Right cardiac atrium (tissue), 5 donors: ENCODE data around the gene HTD2. TPM values are rescaled to one million over a fixed set of nuclear protein-coding genes. Genes with fewer than 3 reads are reported as not detected.

Experiments used
- ATAC-seq, 2 donors: fragments of 200-7000 bp; cut with Tn5 transposase; one replicate each; pipeline versions ENCODE4 v1.8.0 to v1.9.1; 2020; ENCODE audit warnings: moderate library complexity in 2 of 2, mild to moderate bottlenecking in 1 of 2
- DNase-seq, 3 donors: peaks; one replicate each; pipeline ENCODE4 v3.0.0-alpha.2; 2020
- H3K27ac ChIP-seq: one replicate; pipeline ENCODE4 v1.5.1; 2013; ENCODE audit warnings: mild to moderate bottlenecking, low read length, control low read depth, moderate library complexity
- H3K27me3 ChIP-seq: one replicate; pipeline ENCODE4 v1.6.1; 2013; ENCODE audit not compliant: control insufficient read depth, insufficient read depth
- H3K4me1 ChIP-seq: one replicate; pipeline ENCODE4 v1.6.1; 2013; ENCODE audit warnings: low read length; ENCODE audit not compliant: control insufficient read depth, insufficient read depth
- H3K4me3 ChIP-seq: one replicate; pipeline ENCODE4 v1.5.1; 2013; ENCODE audit warnings: low read length, control low read depth
- H3K9me3 ChIP-seq: one replicate; pipeline ENCODE4 v1.6.1; 2013; ENCODE audit warnings: low read length; ENCODE audit not compliant: control insufficient read depth
- WGBS: extraction: QIAGEN DNeasy Blood & Tissue Kit; methylation state at CpG from one replicate; pipeline ENCODE4 v1.1.7; 2013; 5-methylcytosine and 5-hydroxymethylcytosine counted together
- intact Hi-C, 4 donors: fragments of 100-400 bp; cut with DNase I; formaldehyde crosslinking; loops; one replicate each; pipeline versions ENCODE4 v1.11.0 to v1.14.0; 2022 to 2023
- polyA plus RNA-seq: library from polyadenylated mRNA; stranded (reverse); fragments of 200-250 nt; gene quantifications from one replicate; pipeline ENCODE4 v1.2.3, GENCODE V29; 2013
- total RNA-seq, 4 donors: library from RNA; stranded (reverse); fragmentation: NEBNext Ultra II Directional; extraction: Animal tissue kit (Norgen Biotek cat#: 25700); gene quantifications; one replicate each; pipeline ENCODE4 v1.2.1, GENCODE V29; 2021
- donor health status: healthy with polysubstance abuse.
- donor health status: DM: no; HTN: yes; CAD: no.
- donor health status: DM: no; HTN: no; CAD: no.
- donor health status: DM: no; HTN: yes; CAD: no; lungs with severe emphysema.
- donor health status: DM: yes; HTN: yes; CAD: no.

HTD2 gene
- total and polyA plus RNA-seq, 5 donors: 10.1 to 16.9 (median 14.1) TPM

GRCh38 chr3:58292866-58293265 lies 13.5 kb upstream of the HTD2 start:
- Histone ChIP-seq H3K27me3 (no peaks in the 10 kb centered on the region), H3K4me1 (no peaks in the 10 kb centered on the region), H3K27ac (no peak overlapping the region), H3K9me3 (no peaks in the 10 kb centered on the region), H3K4me3 (no peak overlapping the region)
- WGBS: 89% methylated on average over 10 of the region's 10 CpGs
- intact Hi-C loops: no loop called here
- DNase-seq: no peak
- ATAC-seq: peak; percentile 10 to 23

GRCh38 chr3:58293516-58293915 lies 12.8 kb upstream of the HTD2 start:
- H3K27ac ChIP-seq: no peak overlapping the region
- ATAC-seq (no peak), DNase-seq (no peak)
- H3K4me1 ChIP-seq: no peaks in the 10 kb centered on the region
- intact Hi-C loops: no loop called here
- H3K27me3 ChIP-seq: no peaks in the 10 kb centered on the region
- no peaks in the 10 kb centered on the region for H3K9me3 ChIP-seq
- no peak overlapping the region for H3K4me3 ChIP-seq
- WGBS: 79% methylated on average over 9 of the region's 9 CpGs

- intact Hi-C loops: loop anchor here in 2 of 4 donors (2.0 to 5.0 kb wide), 2 partner anchors 109 kb away; no protein-coding TSS in a partner anchor
- Histone ChIP-seq H3K9me3 (no peaks in the 10 kb centered on the region), H3K27ac (no peak overlapping the region), H3K27me3 (no peaks in the 10 kb centered on the region), H3K4me3 (no peak overlapping the region), H3K4me1 (no peaks in the 10 kb centered on the region)
- DNase-seq (no peak), ATAC-seq (no peak)
- 63% methylated on average over 5 of the region's 5 CpGs for WGBS
Measured at GRCh38 chr3:58296269-58296668, 10.1 kb upstream of the HTD2 start.

- Histone ChIP-seq H3K9me3 (no peaks in the 10 kb centered on the region), H3K4me1 (no peaks in the 10 kb centered on the region), H3K27me3 (no peaks in the 10 kb centered on the region), H3K4me3 (no peak overlapping the region), H3K27ac (no peak overlapping the region)
- DNase-seq: no peak
- no peak for ATAC-seq
- intact Hi-C loops: loop anchor here in 2 of 4 donors (2.0 to 5.0 kb wide), 2 partner anchors 110 kb away; no protein-coding TSS in a partner anchor
- 74% methylated on average over 6 of the region's 6 CpGs for WGBS
Measured at GRCh38 chr3:58296843-58297242, 9.5 kb upstream of the HTD2 start.

- intact Hi-C loops: loop anchor here in 1 of 4 donors (5.0 kb wide), 1 partner anchor 111 kb away; no protein-coding TSS in a partner anchor
- no peak for DNase-seq
- Histone ChIP-seq H3K27ac (no peak overlapping the region), H3K9me3 (no peaks in the 10 kb centered on the region), H3K4me3 (no peak overlapping the region), H3K27me3 (no peaks in the 10 kb centered on the region), H3K4me1 (no peaks in the 10 kb centered on the region)
- no peak for ATAC-seq
- 69% methylated on average over 3 of the region's 3 CpGs for WGBS
Measured at GRCh38 chr3:58298190-58298589, 8.1 kb upstream of the HTD2 start.

GRCh38 chr3:58299075-58299474 lies 7.2 kb upstream of the HTD2 start:
- H3K27ac ChIP-seq: no peak overlapping the region
- no peak for ATAC-seq
- no peaks in the 10 kb centered on the region for H3K27me3 ChIP-seq
- no peak for DNase-seq
- H3K9me3 ChIP-seq: no peaks in the 10 kb centered on the region
- intact Hi-C loops: loop anchor here in 1 of 4 donors (5.0 kb wide), 1 partner anchor 112 kb away; no protein-coding TSS in a partner anchor
- WGBS: 72% methylated on average over 2 of the region's 2 CpGs
- no peaks in the 10 kb centered on the region for H3K4me1 ChIP-seq
- no peak overlapping the region for H3K4me3 ChIP-seq

GRCh38 chr3:58299839-58300516 lies 6.3 kb upstream of the HTD2 start:
- no peaks in the 10 kb centered on the region for H3K9me3 ChIP-seq
- DNase-seq (no peak), ATAC-seq (no peak)
- no peak overlapping the region for H3K4me3 ChIP-seq
- intact Hi-C loops: loop anchor here (2.0 to 5.0 kb wide), 3 partner anchors 63 to 113 kb away; partner anchors contain the start of gene ABHD6 (in 2 of the 4)
- no peaks in the 10 kb centered on the region for H3K4me1 ChIP-seq
- WGBS: 15% methylated on average over 8 of the region's 8 CpGs
- no peaks in the 10 kb centered on the region for H3K27me3 ChIP-seq
- no peak overlapping the region for H3K27ac ChIP-seq

GRCh38 chr3:58307639-58308215 lies 1.4 kb downstream of the HTD2 start:
- peaks cover 5% of the 10 kb centered on the region for H3K4me1 ChIP-seq
- peak overlapping the region; percentile 88 for H3K4me3 ChIP-seq
- WGBS: 23% methylated on average over 10 of the region's 10 CpGs
- ATAC-seq: no peak
- intact Hi-C loops: no loop called here
- no peaks in the 10 kb centered on the region for H3K27me3 ChIP-seq
- H3K27ac ChIP-seq: peak overlapping the region; percentile 100
- H3K9me3 ChIP-seq: no peaks in the 10 kb centered on the region
- no peak for DNase-seq

GRCh38 chr3:58308728-58309127 lies 2.4 kb downstream of the HTD2 start:
- H3K4me1 ChIP-seq: peaks cover 5% of the 10 kb centered on the region
- intact Hi-C loops: no loop called here

GRCh38 chr3:58317811-58318210 lies 11.5 kb downstream of the HTD2 start:
- H3K4me3 ChIP-seq: no peak overlapping the region
- no peak for DNase-seq
- no peaks in the 10 kb centered on the region for H3K9me3 ChIP-seq
- intact Hi-C loops: loop anchor here in 2 of 4 donors (10.0 kb wide), 2 partner anchors 207 to 217 kb away; partner anchors contain the start of gene ACOX2 (in 1 of the 2)
- H3K27ac ChIP-seq: no peak overlapping the region
- WGBS: 79% methylated on average over 2 of the region's 2 CpGs
- H3K4me1 ChIP-seq: no peaks in the 10 kb centered on the region
- no peak for ATAC-seq
- no peaks in the 10 kb centered on the region for H3K27me3 ChIP-seq

More at GRCh38 chr3:58308728-58309127, 2.4 kb downstream of the HTD2 start:
- 4% methylated on average over 1 of the region's 1 CpG for WGBS
- H3K27me3 ChIP-seq: no peaks in the 10 kb centered on the region
- ATAC-seq (no peak), DNase-seq (no peak)
- peak overlapping the region; percentile 16 for H3K4me3 ChIP-seq
- H3K27ac ChIP-seq: no peak overlapping the region
- H3K9me3 ChIP-seq: no peaks in the 10 kb centered on the region

GRCh38 chr3:58321791-58322190 lies 15.5 kb downstream of the HTD2 start:
- H3K4me1 ChIP-seq: no peaks in the 10 kb centered on the region
- 92% methylated on average over 7 of the region's 7 CpGs for WGBS
- no peak overlapping the region for H3K4me3 ChIP-seq
- H3K27ac ChIP-seq: no peak overlapping the region
- ATAC-seq (no peak), DNase-seq (no peak)
- H3K27me3 ChIP-seq: no peaks in the 10 kb centered on the region
- intact Hi-C loops: loop anchor here in 2 of 4 donors (5.0 to 10.0 kb wide), 3 partner anchors 91 to 211 kb away; partner anchors contain the start of gene KCTD6 (in 1 of the 2)
- H3K9me3 ChIP-seq: no peaks in the 10 kb centered on the region
